RWPE2 (cell line): ENCODE measurements around the gene FRMPD2.

Experiments used
- ATAC-seq: fragments of 200-7000 bp; cut with Tn5 transposase; 3 replicates; pipeline ENCODE4 v1.9.1; 2021; ENCODE audit warnings: low read depth
- DNase-seq: peaks from one replicate; pipeline ENCODE4 v3.0.0-alpha.2; 2020; ENCODE audit warnings: low spot score
- H3K27ac ChIP-seq: fragments of 450-650 bp; 2 replicates; pipeline ENCODE4 v1.5.1; 2017; ENCODE audit warnings: mild to moderate bottlenecking; ENCODE audit not compliant: poor library complexity, severe bottlenecking
- H3K27me3 ChIP-seq: fragments of 250-450 bp; sonication (Bioruptor Pico); 2 replicates; pipeline ENCODE4 v1.5.1; 2021; ENCODE audit warnings: mild to moderate bottlenecking, moderate library complexity; ENCODE audit not compliant: insufficient read depth, poor library complexity, severe bottlenecking
- H3K36me3 ChIP-seq: fragments of 250-450 bp; sonication (Bioruptor Pico); 2 replicates; pipeline ENCODE4 v1.5.1; 2020; ENCODE audit warnings: low read depth, mild to moderate bottlenecking, moderate library complexity
- H3K4me1 ChIP-seq: fragments of 250-450 bp; sonication (Bioruptor Pico); 2 replicates; pipeline ENCODE4 v1.5.1; 2021; ENCODE audit warnings: mild to moderate bottlenecking, moderate library complexity; ENCODE audit not compliant: insufficient read depth, poor library complexity, severe bottlenecking
- H3K4me3 ChIP-seq: fragments of 250-450 bp; sonication (Bioruptor Pico); 2 replicates; pipeline ENCODE4 v1.5.1; 2021; ENCODE audit warnings: mild to moderate bottlenecking, moderate library complexity; ENCODE audit not compliant: severe bottlenecking
- H3K9me3 ChIP-seq: fragments of 250-450 bp; sonication (Bioruptor Pico); 2 replicates; pipeline ENCODE4 v1.5.1; 2021; ENCODE audit warnings: mild to moderate bottlenecking, moderate library complexity; ENCODE audit not compliant: severe bottlenecking
- CTCF ChIP-seq: fragments of 450-650 bp; IDR thresholded peaks from one replicate; pipeline ENCODE4 v1.5.1; 2017; ENCODE audit warnings: mild to moderate bottlenecking, moderate library complexity; ENCODE audit not compliant: poor library complexity, severe bottlenecking

Gene FRMPD2

GRCh38 chr10:48274636-48275035, at the start of gene FRMPD2:
Gene FRMPD2 (minus strand): TSS chr10:48274696. CDS start chr10:48274567, 129 bp downstream.
- no peaks in the 10 kb centered on the region for H3K9me3 ChIP-seq
- no peak for TF ChIP-seq CTCF
- H3K4me3 ChIP-seq = no peak within 1 kb of the TSS
- DNase-seq (no peak), ATAC-seq (no peak)
- H3K27me3 ChIP-seq = no peaks in the 10 kb centered on the region
- no peak within 1 kb of the TSS for H3K27ac ChIP-seq
- no peaks in the 10 kb centered on the region for H3K36me3 ChIP-seq
- H3K4me1 ChIP-seq = no peaks in the 10 kb centered on the region

- no peaks in the 10 kb centered on the region for H3K9me3 ChIP-seq
- ATAC-seq (no peak), DNase-seq (no peak)
- no peak overlapping the region for H3K4me3 ChIP-seq
- no peaks in the 10 kb centered on the region for H3K4me1 ChIP-seq
- TF ChIP-seq CTCF = no peak
- H3K36me3 ChIP-seq = no peaks in the 10 kb centered on the region
- no peak overlapping the region for H3K27ac ChIP-seq
- H3K27me3 ChIP-seq = no peaks in the 10 kb centered on the region
Measured at GRCh38 chr10:48322017-48322416, 47.5 kb upstream of the FRMPD2 start.

- no peak overlapping the region for H3K27ac ChIP-seq
- H3K4me3 ChIP-seq = no peak overlapping the region
- DNase-seq = no peak
- no peaks in the 10 kb centered on the region for H3K27me3 ChIP-seq
- ATAC-seq = no peak
- no peaks in the 10 kb centered on the region for H3K9me3 ChIP-seq
- no peak for TF ChIP-seq CTCF
- H3K4me1 ChIP-seq = peaks cover 8% of the 10 kb centered on the region
- H3K36me3 ChIP-seq = peaks cover 1% of the 10 kb centered on the region; the same call in 1 of the 2 replicates
Measured at GRCh38 chr10:48317321-48317990, 43.0 kb upstream of the FRMPD2 start.

GRCh38 chr10:48316236-48316635, 41.7 kb upstream of the FRMPD2 start:
- Histone ChIP-seq H3K27ac (no peak overlapping the region), H3K4me1 (peaks cover 19% of the 10 kb centered on the region), H3K4me3 (no peak overlapping the region), H3K27me3 (no peaks in the 10 kb centered on the region), H3K9me3 (no peaks in the 10 kb centered on the region), H3K36me3 (peaks cover 5% of the 10 kb centered on the region; the same call in 1 of the 2 replicates)
- no peak for TF ChIP-seq CTCF
- ATAC-seq (peak; percentile 75), DNase-seq (no peak)

- no peak overlapping the region for H3K27ac ChIP-seq
- DNase-seq (no peak), ATAC-seq (no peak)
- H3K27me3 ChIP-seq = no peaks in the 10 kb centered on the region
- H3K4me1 ChIP-seq = peaks cover 37% of the 10 kb centered on the region
- peaks cover 8% of the 10 kb centered on the region for H3K36me3 ChIP-seq
- no peak for TF ChIP-seq CTCF
- no peak overlapping the region for H3K4me3 ChIP-seq
- no peaks in the 10 kb centered on the region for H3K9me3 ChIP-seq
Measured at GRCh38 chr10:48314107-48314506, 39.6 kb upstream of the FRMPD2 start.
